ENCODE results near the gene TEX52. TPM values are rescaled to one million over a fixed set of nuclear protein-coding genes. Genes with fewer than 3 reads are reported as not detected.

The TEX52 gene
- total RNA-seq, 1 experiment from 2014 or later = not detected

GRCh38 chr12:2801044-2801783 lies 55.6 kb downstream of the TEX52 start:
- CTCF ChIA-PET = no interaction called here
- Histone ChIP-seq H3K4me3 (ENCODE audit: low read depth, low read length, poor library complexity, severe bottlenecking) (no peak overlapping the region), H3K4me1 (ENCODE audit: insufficient read depth, low read length, poor library complexity, severe bottlenecking) (peaks cover 12% of the 10 kb centered on the region), H3K27ac (ENCODE audit: low read depth, low read length, poor library complexity, severe bottlenecking) (no peak overlapping the region), H3K27me3 (replicated peaks; ENCODE audit: insufficient read depth, low read depth, low read length, poor library complexity) (no peaks in the 10 kb centered on the region), H3K36me3 (ENCODE audit: insufficient read depth, low read length, poor library complexity, severe bottlenecking) (peaks cover 97% of the 10 kb centered on the region), H3K9me3 (ENCODE audit: low read depth, low read length, poor library complexity, severe bottlenecking) (no peaks in the 10 kb centered on the region)
- intact Hi-C loops (cut with micrococcal nuclease; ENCODE audit: unreplicated experiment) = no loop called here
- POLR2A ChIA-PET (ENCODE audit: low non-redundant PET) = no interaction called here
- DNase-seq (ENCODE audit: low spot score) = no peak
- TF ChIP-seq CTCF (conservative IDR thresholded peaks at IDR 0.05; ENCODE audit: low read depth, low read length) (no peak), EZH2 (IDR thresholded peaks at IDR 0.05; ENCODE audit: borderline replicate concordance, low read depth, low read length, poor library complexity, severe bottlenecking) (no peak)
- no TSS peak for BruUV-seq (replicated peaks)

- TF ChIP-seq EZH2 (IDR thresholded peaks at IDR 0.05; ENCODE audit: borderline replicate concordance, low read depth, low read length, poor library complexity, severe bottlenecking) (no peak), CTCF (conservative IDR thresholded peaks at IDR 0.05; ENCODE audit: low read depth, low read length) (no peak)
- no TSS peak for BruUV-seq (replicated peaks)
- no peak overlapping the region for H3K27ac ChIP-seq (ENCODE audit: low read depth, low read length, poor library complexity, severe bottlenecking)
- intact Hi-C loops (cut with micrococcal nuclease; ENCODE audit: unreplicated experiment) = no loop called here
- no peak overlapping the region for H3K4me3 ChIP-seq (ENCODE audit: low read depth, low read length, poor library complexity, severe bottlenecking)
- DNase-seq (ENCODE audit: low spot score) = no peak
- peaks cover 87% of the 10 kb centered on the region for H3K36me3 ChIP-seq (ENCODE audit: insufficient read depth, low read length, poor library complexity, severe bottlenecking)
- H3K4me1 ChIP-seq (ENCODE audit: insufficient read depth, low read length, poor library complexity, severe bottlenecking) = peaks cover 15% of the 10 kb centered on the region
- ChIA-PET CTCF (no interaction called here), POLR2A (ENCODE audit: low non-redundant PET) (no interaction called here)
- no peaks in the 10 kb centered on the region for H3K9me3 ChIP-seq (ENCODE audit: low read depth, low read length, poor library complexity, severe bottlenecking)
- H3K27me3 ChIP-seq (replicated peaks; ENCODE audit: insufficient read depth, low read depth, low read length, poor library complexity) = no peaks in the 10 kb centered on the region
Observed at GRCh38 chr12:2800046-2800570, 56.7 kb downstream of the TEX52 start.

Other genes with a start within 250 kb of the TEX52 start
- 187 and 196 TPM in 2 replicates for gene FKBP4, start 62.1 kb downstream of the TEX52 start, total RNA-seq (2021)
- gene ITFG2, start 44.4 kb downstream of the TEX52 start, total RNA-seq (2021) = 37.8 and 39.2 TPM in 2 replicates
- gene NRIP2, start 22.0 kb downstream of the TEX52 start, total RNA-seq (2021) = 0.28 and 0.39 TPM in 2 replicates
- 198 and 200 TPM in 2 replicates for gene FOXM1, start 20.1 kb upstream of the TEX52 start, total RNA-seq (2021)
- gene RHNO1, start 20.2 kb upstream of the TEX52 start, total RNA-seq (2021) = 71.7 and 79.9 TPM in 2 replicates
- 48.1 and 55.6 TPM in 2 replicates for gene TULP3, start 33.9 kb upstream of the TEX52 start, total RNA-seq (2021)
- 35.0 and 39.8 TPM in 2 replicates for gene TEAD4, start 102.4 kb upstream of the TEX52 start, total RNA-seq (2021)
- gene TSPAN9, start 220.3 kb upstream of the TEX52 start, total RNA-seq (2021) = 35.5 and 41.9 TPM in 2 replicates